Suppressor macrophage treated with lipopolysaccharide for 4 hours (primary cell): Measurements from ENCODE around the gene NDUFB2.

Experiments
- DNase-seq: peaks from one replicate; pipeline ENCODE4 v3.0.0-alpha.2; 2020

Gene NDUFB2

DNA sequence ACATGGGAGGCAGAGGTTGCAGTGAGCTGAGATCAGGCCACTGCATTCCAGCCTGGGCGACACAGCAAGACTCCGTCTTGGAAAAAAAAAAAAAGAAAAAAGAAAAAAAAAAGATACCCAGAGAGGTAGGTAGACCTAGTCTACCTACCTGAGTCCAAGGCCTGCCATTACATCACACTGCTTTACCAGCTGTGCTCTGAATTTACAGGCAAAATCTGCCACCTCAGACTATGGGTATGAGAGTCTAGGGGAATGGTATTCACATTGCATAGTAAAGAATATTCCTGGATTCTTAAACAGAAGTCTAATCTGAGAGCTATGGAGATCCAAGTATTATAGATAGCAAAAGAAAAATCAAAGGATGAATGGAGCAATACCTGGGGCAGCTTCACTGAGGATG is 50.2 kb downstream of the NDUFB2 start:
- DNase-seq, result no peak

- DNase-seq, result peak; percentile 24
Measured at GRCh38 chr7:140752533-140752932, 56.0 kb downstream of the NDUFB2 start.

DNA sequence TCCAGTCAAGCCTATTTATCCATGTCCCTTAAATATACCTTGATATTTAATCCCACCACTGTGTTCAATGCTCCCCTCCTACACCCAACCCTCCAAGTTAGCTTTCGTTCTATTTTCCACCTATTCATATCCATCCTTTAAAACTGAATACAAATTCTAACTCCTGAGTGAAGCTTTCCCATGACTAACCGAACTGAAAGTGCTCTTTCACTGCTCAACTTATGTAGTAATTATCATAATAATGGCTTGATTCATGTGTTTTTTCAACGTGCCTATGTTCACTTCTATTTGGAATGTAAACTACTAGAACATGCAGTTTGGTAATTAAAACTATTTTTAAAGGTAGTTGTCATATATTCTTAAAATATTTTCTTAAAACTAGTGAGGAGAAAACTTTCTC is 58.0 kb downstream of the NDUFB2 start:
- no peak for DNase-seq
